UCSD-AML1 (cell line): ENCODE measurements around the gene PLAGL2.
"Not testable (repeated sequence)": the region's sequence is repeated elsewhere in the genome, so short reads cannot be mapped to it uniquely, and the experiment has no call there.

Source experiments
- DNase-seq: peaks from one replicate; lab custom pipeline; 2025; ENCODE audit not compliant: unreplicated experiment; lab: John Stamatoyannopoulos, UW

PLAGL2 gene

DNA sequence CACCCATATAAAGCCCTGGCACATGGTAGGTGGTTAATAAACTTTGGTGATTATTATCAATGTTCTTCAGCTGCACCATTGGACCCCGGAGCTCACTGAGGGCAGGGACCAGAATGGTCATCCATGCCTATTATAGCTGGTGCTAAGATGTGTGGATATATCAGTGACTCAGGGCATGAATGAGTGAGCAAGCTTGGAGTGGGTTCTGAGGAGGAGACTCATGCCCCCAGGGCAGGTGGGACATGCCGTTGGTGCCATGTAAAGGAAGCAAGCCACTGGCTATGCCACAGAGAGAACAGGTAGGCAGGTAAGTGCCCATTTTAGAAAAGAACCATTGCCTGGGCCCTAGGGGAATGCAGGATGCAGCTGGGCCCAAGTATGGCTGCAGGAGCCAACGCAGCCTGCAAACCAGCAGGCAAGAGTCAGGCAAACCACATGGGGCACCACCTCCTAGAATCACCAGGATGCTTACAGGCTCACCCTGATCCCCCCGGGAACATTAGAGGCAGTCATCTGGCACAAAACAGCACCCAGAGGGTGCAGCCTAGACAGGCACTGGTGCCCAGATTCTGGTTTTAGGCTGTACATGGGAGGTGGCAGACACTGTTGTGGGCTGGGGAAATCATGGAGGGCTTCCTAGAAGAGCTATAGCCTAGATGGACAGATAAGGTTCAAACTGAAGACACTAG is 23.5 kb downstream of the PLAGL2 start:
- no peak for DNase-seq

DNA sequence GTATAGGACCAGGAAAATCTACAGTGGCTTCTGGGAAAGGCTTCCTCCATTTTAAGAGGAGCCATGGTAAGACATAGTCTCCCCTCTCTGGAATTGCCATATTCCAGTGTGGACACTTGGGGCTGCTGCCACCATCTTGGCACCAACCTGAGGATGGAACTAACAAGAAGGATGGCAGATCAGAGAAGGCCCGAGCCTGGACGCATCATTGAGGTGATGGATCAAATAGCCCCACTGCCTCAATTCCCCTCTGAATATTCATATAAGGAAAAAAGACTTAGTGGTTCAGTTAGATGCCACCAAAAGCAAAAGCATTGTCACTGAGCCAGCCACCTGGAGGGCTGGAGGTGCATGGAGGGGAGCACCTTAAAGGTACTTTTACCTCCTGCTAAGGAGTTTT is 25.9 kb downstream of the PLAGL2 start:
- DNase-seq: no peak

DNA sequence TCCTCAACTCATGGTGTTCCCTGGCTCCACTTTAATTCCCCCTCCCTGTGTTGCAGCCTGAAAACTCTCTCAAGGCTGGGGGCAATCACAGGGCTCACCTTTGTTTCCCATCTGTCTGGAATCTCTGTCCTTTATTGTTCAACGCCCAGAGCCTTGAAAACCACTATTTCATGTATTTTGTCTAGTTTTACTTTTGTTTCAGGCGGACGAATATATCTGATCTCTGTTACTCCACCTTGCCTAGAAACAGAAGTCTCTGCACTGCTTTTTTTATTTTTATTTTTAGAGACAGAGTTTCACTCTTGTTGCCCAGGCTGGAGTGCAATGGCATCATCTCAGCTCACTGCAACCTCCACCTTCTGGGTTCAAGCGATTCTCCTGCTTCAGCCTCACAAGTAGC is 27.6 kb downstream of the PLAGL2 start:
- no peak for DNase-seq

DNA sequence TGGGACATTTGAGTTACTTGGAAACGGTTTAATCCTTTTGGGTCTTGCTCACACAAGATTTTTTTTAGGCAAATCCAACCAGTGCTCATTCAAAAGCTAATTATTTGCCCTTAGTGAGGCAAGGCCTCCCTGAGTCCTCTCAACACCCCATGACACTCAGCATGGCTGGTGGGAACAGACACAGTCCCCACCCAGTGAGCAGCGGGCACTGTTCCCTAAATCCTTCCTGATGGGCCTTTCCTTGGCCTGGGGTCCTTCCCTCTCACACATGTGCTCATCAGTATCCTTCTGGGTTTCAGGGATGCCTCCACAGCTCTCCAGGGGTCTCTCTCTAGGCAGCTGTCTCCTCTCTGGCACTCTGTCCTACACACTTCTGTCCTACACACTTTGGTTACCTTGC is 28.0 kb downstream of the PLAGL2 start:
- no peak for DNase-seq

DNA sequence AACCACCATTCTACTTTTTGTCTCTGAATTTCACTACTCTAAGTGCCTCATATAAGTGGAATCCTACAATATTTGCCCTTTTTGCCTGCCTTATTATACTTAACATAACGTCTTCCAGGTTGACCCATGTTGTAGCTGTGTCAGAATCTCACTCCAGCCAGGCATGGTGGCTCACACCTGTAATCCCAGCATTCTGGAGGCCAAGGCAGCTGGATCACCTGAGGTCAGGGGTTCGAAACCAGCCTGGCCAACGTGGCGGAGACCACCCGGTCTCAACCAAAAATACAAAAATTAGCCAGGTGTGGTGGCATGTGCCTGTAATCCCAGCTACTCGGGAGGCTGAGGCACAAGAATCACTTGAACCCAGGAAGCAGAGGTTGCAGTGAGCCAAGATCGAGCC is 29.8 kb downstream of the PLAGL2 start:
- DNase-seq: not testable (repeated sequence)

DNA sequence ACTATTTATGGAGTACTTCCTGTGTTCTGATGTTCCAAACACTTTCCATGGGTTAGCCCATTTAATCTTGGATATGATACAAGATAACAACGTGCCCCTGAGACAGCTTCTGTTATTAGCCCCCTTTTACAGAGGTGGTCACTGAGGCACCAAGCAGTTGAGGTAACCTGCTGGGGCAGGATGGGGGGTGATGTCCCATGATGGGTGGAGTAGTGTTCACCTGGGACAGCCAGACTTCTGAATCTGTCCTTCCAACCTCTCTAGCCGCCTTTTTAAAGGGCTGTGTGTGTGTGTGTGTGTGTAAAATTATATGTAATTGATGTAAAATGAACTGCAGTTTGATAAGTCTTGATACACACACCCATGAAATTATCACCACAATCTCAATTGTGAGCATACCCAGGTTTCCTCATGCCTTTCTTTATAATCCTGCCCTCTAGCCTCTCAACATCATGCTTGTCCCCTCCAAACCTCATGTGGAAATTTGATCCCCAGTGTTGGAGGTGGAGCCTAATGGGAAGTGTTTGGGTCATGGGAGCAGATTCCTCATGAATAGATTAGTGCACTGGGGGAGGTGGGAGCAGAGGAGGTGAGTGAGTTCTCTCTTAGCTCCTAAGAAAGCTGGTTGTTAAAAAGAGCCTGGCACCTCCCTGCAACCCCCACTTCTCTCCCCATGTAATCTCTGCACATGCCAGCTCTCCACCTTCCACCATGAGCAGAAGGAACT is 39.2 kb downstream of the PLAGL2 start:
- no peak for DNase-seq

DNA sequence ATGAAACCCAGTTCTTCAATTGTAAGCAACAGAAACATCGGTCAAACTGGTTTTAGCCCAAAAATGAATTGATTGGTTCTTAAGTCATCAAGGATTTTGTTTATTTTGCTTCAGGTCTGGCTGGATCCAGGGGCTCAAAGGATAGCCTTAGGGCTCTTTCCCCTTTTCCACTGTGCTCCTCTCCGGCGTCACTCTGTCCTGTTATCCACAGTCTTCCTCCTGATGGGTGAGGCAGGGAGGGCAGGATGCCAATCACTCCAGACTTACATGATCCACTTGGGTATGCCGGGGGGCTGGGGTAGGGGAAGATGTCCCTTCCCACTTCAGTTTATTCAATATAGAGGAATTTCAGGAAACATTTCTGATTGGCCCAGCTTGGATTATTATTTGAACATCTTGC is 40.0 kb downstream of the PLAGL2 start:
- DNase-seq: no peak

DNA sequence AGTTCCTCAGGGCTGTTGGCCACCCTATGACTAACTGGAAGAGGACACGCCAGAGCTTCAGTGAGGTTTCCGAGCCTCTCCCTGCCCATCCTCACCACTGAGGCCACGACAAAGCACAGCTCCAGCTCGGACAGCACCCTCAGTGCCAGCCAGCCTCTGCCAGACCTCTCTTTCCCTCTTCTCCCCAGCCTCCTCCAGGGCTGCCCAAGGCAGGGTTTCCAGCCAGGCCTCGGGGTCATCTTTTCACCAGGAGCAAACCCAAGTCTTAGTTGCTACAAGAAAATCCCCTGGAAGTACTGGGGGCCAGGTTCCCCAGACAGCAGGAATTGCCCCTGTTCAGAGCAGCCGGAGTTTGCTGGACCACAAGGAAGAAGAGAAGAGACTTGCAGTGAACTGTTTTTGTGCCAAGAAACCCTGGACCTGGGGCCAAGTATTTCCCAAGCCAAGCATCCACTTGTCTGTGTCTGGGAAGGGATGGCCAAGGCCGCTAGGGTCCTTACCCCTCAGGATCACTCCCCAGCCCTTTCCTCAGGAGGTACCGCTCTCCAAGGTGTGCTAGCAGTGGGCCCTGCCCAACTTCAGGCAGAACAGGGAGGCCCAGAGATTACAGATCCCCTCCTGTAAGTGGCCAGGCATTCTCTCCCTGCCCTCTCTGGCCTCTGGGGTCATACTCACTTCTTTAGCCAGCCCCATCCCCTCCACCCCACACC is 41.6 kb downstream of the PLAGL2 start:
- DNase-seq: no peak

DNA sequence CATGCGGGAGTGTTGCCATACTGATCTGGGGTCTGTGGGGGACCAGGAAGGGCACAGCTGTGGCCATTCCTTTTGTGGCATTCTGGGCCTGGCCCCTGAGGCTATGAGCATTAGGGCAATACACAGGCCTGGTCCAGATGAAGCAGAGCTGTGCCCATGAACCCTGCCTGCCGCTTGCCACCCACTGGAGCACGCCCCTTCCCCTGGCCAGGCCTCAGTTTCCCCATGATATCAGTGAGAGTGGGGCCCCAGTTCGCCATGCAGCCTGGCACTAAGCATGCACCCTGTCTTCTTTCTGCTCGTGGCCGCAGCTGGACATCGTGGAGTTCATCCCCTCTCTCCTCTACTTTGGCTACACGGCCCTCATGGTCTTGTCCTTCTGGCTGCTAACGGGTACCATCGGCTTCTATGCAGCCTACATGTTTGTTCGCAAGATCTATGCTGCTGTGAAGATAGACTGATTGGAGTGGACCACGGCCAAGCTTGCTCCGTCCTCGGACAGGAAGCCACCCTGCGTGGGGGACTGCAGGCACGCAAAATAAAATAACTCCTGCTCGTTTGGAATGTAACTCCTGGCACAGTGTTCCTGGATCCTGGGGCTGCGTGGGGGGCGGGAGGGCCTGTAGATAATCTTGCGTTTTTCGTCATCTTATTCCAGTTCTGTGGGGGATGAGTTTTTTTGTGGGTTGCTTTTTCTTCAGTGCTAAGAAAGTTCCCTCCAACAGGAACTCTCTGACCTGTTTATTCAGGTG is 42.4 kb downstream of the PLAGL2 start:
- no peak for DNase-seq

DNA sequence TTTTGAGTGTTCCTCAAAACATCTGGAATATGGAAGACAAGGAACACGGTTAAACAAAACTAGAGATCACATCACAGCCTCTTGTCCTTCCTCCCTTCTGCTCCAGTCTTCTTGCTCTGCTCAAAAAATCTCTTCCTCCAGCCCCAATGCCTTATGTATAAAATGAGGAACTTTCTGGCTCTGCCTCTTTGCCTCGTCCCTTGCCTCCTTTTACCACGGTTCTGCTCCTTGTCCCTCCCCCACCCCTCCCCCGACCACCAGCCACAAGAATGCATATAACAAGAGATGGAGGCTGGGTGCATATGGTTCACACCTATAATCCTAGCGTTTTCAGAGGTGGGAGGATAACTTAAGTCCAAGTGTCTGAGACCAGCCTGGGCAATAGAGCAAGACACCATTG is 43.6 kb downstream of the PLAGL2 start:
- no peak for DNase-seq

DNA sequence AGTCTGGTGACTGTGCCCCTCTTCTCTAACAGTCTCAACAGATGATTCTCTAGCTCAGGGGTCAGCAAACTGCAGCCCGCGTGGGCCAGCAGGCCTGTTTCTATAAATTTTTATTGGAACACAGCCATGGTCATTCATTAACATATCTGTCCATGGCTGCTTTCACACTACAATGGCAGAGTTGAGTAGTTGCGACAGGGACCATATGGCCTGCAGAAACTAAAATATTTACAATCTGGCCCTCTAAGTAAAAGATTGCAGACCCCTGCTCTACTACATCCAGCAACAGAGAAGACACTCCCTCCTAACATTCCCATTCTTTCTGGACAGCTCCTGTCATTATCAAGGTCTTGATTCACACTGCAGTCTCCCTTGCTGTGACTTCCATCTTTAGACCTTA is 45.2 kb downstream of the PLAGL2 start:
- no peak for DNase-seq

DNA sequence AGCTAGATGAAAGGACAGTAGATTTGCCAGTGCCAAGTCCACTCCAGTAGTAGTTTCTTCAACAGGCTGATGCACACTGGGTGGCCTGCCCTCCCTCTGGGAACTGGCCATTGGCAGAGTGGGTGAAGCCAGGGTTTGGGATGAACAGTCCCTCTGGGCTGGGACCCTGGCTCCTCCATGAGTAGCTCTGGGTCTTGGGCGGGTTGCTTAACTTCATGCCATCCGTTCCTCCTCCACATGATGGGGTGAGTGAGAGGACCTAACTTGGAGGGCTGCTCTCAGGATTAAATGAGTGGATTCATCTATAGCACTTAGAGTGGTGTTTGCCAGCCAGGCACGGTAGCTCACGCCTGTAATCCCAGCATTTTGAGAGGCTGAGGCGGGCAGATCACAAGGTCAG is 47.2 kb downstream of the PLAGL2 start:
- no peak for DNase-seq

DNA sequence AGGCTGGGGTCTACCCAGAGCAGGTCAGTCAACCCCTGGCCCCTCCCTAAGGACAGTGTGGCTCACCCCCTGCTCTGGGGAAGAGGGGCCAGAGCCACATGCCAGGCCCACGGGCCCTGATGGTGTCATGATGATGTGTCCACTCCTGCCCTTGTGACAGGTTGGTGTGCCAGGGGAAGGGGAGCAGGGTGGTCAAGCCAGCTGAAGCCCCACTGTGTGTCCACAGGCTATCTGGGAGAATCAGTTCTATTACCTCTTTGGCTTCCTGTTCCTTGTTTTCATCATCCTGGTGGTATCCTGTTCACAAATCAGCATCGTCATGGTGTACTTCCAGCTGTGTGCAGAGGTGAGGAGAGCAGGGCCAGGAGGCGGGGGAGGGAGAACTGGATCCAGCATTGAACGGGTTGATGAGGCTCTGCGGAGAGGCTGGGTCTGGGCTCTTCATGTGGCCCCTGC is 47.7 kb downstream of the PLAGL2 start:
- no peak for DNase-seq

DNA sequence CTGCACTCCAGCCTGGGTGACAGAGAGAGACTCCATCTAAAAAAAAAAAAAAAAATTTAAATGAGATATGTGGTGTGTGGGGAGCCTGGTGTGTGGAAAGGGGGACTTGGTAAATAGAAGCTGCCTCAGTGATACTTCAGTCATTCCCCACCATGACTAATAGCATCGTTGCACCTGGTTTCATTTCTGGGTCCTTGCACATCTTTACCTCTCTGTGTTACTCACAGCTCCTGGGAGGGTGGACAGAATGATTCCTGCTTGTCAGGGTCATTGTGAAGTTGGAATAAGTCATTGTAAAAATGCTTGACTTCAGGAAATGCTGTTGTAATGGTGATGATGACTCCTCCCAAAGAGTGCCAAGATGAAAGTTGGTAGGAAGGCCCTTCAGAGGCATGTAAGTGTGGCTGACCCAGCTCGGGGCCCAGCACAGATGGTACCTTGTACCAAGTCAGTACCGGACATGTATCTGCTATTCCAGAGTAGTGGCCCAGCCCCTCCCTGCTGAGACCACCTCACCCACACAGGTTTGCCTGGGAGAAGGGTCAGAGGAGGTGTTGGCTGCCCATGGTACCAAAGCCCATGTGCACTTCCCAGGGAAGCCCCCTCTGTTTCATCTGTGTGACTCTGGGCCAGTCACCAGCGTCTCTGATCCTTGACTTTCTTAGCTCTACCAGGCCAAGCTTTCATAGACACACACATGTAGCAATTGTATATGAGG is 48.4 kb downstream of the PLAGL2 start:
- no peak for DNase-seq

DNA sequence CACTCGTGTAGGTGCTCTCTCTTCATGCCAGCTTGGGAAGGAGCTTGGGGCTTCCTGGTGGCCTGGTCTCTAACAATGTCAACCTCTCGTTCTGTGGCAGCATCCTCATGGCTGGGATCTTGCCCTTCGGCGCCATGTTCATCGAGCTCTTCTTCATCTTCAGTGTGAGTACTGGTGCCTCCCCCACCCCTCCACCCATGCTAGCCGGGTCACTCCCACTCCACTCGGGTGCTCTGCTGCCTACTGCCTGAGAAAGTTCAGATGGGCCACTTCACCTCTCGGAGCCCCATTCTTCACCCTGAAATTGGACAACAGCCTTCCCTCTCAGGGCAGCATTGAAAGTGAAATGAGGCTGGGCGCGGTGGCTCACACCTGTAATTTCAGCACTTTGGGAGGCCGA is 49.2 kb downstream of the PLAGL2 start:
- DNase-seq: no peak

DNA sequence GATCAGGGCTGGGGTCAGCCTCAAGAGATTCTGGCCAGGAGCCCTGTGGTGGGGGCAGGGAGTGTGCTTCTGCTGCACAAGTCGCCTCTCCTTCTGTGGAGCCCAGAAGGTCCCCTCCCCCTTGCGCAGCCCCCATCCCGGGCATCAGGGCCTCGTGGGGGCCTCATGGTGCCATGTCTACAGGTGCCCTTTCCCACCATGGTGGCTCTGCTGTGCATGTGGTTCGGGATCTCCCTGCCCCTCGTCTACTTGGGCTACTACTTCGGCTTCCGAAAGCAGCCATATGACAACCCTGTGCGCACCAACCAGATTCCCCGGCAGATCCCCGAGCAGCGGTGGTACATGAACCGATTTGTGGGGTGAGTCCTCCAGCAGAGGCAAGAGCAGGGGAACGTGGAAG is 49.9 kb downstream of the PLAGL2 start:
- DNase-seq: no peak

DNA sequence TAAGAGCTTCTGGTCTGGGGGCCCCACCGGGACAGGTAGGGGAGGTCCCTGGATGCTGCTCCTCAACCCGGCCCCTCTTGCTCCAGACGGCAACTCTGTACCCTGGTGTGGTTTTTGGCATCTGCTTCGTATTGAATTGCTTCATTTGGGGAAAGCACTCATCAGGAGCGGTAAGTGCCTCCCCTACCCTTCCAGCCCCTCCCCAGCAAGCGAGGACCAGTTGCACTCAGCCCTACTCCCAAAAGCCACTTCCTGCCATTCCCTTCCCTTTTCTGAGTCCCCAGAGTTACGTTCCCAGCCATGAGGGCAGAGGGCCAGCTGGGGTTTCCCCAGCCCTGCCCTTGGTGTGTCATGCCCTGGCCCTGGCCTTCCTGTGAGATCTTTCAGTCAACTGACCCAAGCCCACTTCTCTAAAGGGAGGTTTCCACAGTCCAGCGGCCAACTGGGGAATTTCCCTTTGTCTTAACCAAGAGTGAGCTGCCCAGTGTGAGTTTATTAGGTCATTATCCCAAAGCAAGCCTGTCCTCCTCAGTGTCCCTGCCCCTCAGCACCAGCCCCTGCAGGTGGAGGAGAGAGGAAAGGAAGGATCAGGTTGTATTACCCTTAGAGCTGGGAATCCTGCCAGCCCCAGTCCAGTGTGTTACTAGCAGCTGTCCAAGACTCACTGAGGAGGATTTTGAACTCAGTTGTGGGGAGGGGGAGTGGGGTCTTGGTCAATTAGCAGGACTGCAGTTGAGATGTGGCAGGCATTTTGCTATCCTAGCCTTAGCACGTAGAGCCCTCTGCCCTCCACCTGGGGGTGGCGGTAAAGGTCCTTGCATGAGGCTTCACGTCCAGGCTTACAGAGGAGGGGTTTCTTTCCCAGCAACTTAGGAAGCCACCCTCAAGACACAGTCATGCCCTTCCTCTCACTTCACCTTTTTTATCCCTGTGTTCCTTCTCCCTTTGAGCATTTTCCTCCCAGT is 52.2 kb downstream of the PLAGL2 start:
- peak; percentile 87 for DNase-seq

DNA sequence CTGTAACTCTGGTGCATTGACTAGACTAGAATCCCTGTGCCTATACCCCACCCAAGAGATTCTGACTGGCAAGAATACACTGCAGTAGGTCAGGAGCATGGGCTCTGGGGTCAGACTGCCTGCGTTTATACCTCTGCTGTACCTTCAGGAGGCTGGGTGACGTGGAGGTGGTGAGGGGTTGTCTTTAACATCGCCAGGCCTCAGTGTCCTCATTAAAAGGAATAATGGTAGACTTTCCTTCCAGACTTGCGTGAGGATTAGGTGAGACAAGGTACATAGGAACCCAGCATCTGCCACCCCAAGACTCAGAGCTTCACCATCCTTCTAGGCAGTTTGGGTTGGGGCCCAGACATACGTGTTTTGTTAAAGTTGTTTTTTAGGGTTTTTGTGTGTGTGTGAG is 53.8 kb downstream of the PLAGL2 start:
- no peak for DNase-seq

DNA sequence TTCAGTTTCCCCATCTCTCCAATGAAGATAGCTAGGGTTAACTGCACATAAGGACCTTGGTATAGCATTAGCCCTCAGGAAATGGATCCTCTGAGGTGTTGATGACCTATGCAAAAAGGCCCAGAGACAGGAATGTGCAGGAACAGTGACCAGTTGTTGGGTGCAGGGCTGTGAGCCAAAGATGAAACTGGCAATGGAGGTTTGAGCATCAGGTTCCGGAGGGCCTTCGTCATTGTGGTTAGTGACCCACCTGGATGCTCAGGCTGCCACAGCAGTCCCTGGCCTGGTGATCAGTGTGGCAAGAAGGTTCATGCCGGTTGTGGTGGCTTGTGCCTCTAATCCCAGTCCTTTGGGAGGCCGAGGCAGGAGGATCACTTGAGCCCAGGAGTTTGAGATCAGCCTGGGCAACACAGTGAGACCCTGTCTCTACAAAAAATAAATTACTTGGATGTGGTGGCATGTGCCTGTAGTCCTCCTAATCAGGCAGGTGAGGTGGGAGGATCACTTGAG is 54.3 kb downstream of the PLAGL2 start:
- DNase-seq: no peak
